A549 (cell line): Measurements from ENCODE around the gene CD22. TPM values are rescaled to one million over a fixed set of nuclear protein-coding genes. Genes with fewer than 3 reads are reported as not detected.
"Not testable (repeated sequence)": the region's sequence is repeated elsewhere in the genome, so short reads cannot be mapped to it uniquely, and the experiment has no call there.

Source experiments
- ATAC-seq, 2 experiments: fragments of 200-7000 bp in 1 of 2; fragments of >200 bp in 1 of 2; cut with Nextera tagmentation in 1 of 2; cut with Tn5 transposase in 1 of 2; 3 replicates each; pipeline versions ENCODE4 v1.8.0 to v1.9.1; 2018 to 2020; ENCODE audit warnings: mild to moderate bottlenecking in 1 of 2, moderate library complexity in 1 of 2
- CTCF ChIA-PET: fragments of 300-600 bp; sonication (Branson Sonifier 250); formaldehyde crosslinking; extraction: SDS; loops from one replicate; lab custom pipeline; 2021; ENCODE audit warnings: antibody characterized with exemption, inconsistent platforms; lab: Yijun Ruan, JAX
- POLR2A ChIA-PET: fragments of 350-600 bp; formaldehyde crosslinking; extraction: SDS; loops from one replicate; lab custom pipeline; 2021; ENCODE audit warnings: antibody characterized with exemption, inconsistent platforms; lab: Yijun Ruan, JAX
- DNase-seq, 2 experiments: peaks; one replicate each; pipeline versions ENCODE4 v3.0.0 to v3.0.0-alpha.2; 2011 to 2016; ENCODE audit warnings: low read depth in 1 of 2, low spot score in 1 of 2
- FAIRE-seq: peaks from 2 replicates; lab custom pipeline; 2011; peaks lifted over from hg19 to GRCh38; lab: Jason Lieb, UNC
- H3K27ac ChIP-seq, 2 experiments: fragments of >200 bp; sonication (Bioruptor Twin); formaldehyde crosslinking; 3 replicates each; pipeline ENCODE4 v1.5.1; 2016 to 2017
- H3K4me1 ChIP-seq: fragments of >200 bp; sonication (Bioruptor Twin); formaldehyde crosslinking; 3 replicates; pipeline ENCODE4 v1.6.1; 2016
- H3K4me2 ChIP-seq: fragments of >200 bp; sonication (Bioruptor Twin); formaldehyde crosslinking; 3 replicates; pipeline ENCODE4 v1.6.1; 2016
- H3K4me3 ChIP-seq: fragments of >200 bp; sonication (Bioruptor Twin); formaldehyde crosslinking; 3 replicates; pipeline ENCODE4 v1.5.1; 2016
- H3K9me3 ChIP-seq: fragments of >200 bp; sonication (Bioruptor Twin); formaldehyde crosslinking; 3 replicates; pipeline ENCODE4 v1.6.1; 2016
- ATOH8 ChIP-seq: fragments of 250-450 bp; sonication (Bioruptor Pico); IDR thresholded peaks from 2 replicates; pipeline ENCODE4 v1.5.0; 2020; ENCODE audit warnings: low read depth, mild to moderate bottlenecking, moderate library complexity
- CBX8 ChIP-seq: fragments of 200-600 bp; sonication (generic); IDR thresholded peaks from 2 replicates; pipeline ENCODE4 v1.6.1; 2016
- CHD2 ChIP-seq: fragments of 150-350 bp; IDR thresholded peaks from 2 replicates; pipeline ENCODE4 v1.6.1; 2014; ENCODE audit warnings: low read length; ENCODE audit not compliant: partially characterized antibody
- EHF ChIP-seq: fragments of 250-450 bp; sonication (Bioruptor Pico); IDR thresholded peaks from 2 replicates; pipeline ENCODE4 v1.5.0; 2020; ENCODE audit warnings: mild to moderate bottlenecking
- ELK1 ChIP-seq: fragments of 150-350 bp; IDR thresholded peaks from 2 replicates; pipeline ENCODE4 v1.6.1; 2014; ENCODE audit warnings: low read depth, mild to moderate bottlenecking, low read length
- FOSB ChIP-seq: fragments of 250-450 bp; sonication (Bioruptor Pico); IDR thresholded peaks from 2 replicates; pipeline ENCODE4 v1.5.0; 2020; ENCODE audit warnings: mild to moderate bottlenecking, moderate library complexity
- HDAC2 ChIP-seq: fragments of 200-600 bp; sonication (generic); IDR thresholded peaks from 2 replicates; pipeline ENCODE4 v1.6.1; 2016
- HES2 ChIP-seq: fragments of >200 bp; sonication (Bioruptor Twin); formaldehyde crosslinking; IDR thresholded peaks from 2 replicates; pipeline ENCODE4 v1.6.1; 2016
- JUN ChIP-seq, 2 experiments: fragments of >200 bp; sonication (Bioruptor Twin); formaldehyde crosslinking; IDR thresholded peaks; 2 replicates in 1 of 2; 3 replicates in 1 of 2; pipeline ENCODE4 v1.6.1; 2016 to 2017
- JUNB ChIP-seq: fragments of >200 bp; sonication (Bioruptor Twin); formaldehyde crosslinking; IDR thresholded peaks from 2 replicates; pipeline ENCODE4 v1.6.1; 2016
- MAFK ChIP-seq: fragments of 450-650 bp; IDR thresholded peaks from 2 replicates; pipeline ENCODE4 v1.6.1; 2014; ENCODE audit not compliant: partially characterized antibody
- MAX ChIP-seq: IDR thresholded peaks from 2 replicates; pipeline ENCODE4 v1.6.1; 2012
- NFE2L2 ChIP-seq: fragments of 150-350 bp; conservative IDR thresholded peaks from 2 replicates; pipeline ENCODE4 v1.6.1; 2014; ENCODE audit warnings: low read length
- NPAS2 ChIP-seq: fragments of 250-450 bp; sonication (Bioruptor Pico); IDR thresholded peaks from 2 replicates; pipeline ENCODE4 v1.8.0; 2022; ENCODE audit warnings: mild to moderate bottlenecking, moderate library complexity, borderline replicate concordance
- NR3C1 ChIP-seq: fragments of >200 bp; sonication (Bioruptor Twin); formaldehyde crosslinking; IDR thresholded peaks from 3 replicates; pipeline ENCODE4 v1.6.1; 2017
- RAD21 ChIP-seq, 2 experiments: fragments of >200 bp in 1 of 2; sonication (Bioruptor Twin) in 1 of 2; formaldehyde crosslinking in 1 of 2; IDR thresholded peaks in 1 of 2; conservative IDR thresholded peaks in 1 of 2; 2 replicates in 1 of 2; 3 replicates in 1 of 2; pipeline ENCODE4 v1.6.1; 2012 to 2018; ENCODE audit warnings: inconsistent platforms in 1 of 2
- RNF2 ChIP-seq: fragments of 200-600 bp; sonication (generic); IDR thresholded peaks from 2 replicates; pipeline ENCODE4 v1.6.1; 2016; ENCODE audit warnings: low read depth, mild to moderate bottlenecking, antibody characterized with exemption, moderate library complexity, borderline replicate concordance
- TFCP2L1 ChIP-seq: fragments of 250-450 bp; sonication (Bioruptor Pico); IDR thresholded peaks from 2 replicates; pipeline ENCODE4 v1.5.0; 2021; ENCODE audit warnings: mild to moderate bottlenecking
- TP53 ChIP-seq: fragments of 250-450 bp; sonication (Bioruptor Pico); IDR thresholded peaks from 2 replicates; pipeline ENCODE4 v1.5.0; 2021; ENCODE audit warnings: mild to moderate bottlenecking, moderate library complexity
- ZFP36 ChIP-seq: fragments of 450-650 bp; IDR thresholded peaks from 2 replicates; pipeline ENCODE4 v1.6.1; 2014; ENCODE audit warnings: borderline replicate concordance; ENCODE audit not compliant: partially characterized antibody
- ZSCAN20 ChIP-seq: fragments of 250-450 bp; sonication (Bioruptor Pico); IDR thresholded peaks from 2 replicates; pipeline ENCODE4 v1.8.0; 2022; ENCODE audit warnings: mild to moderate bottlenecking, moderate library complexity
- WGBS: methylation state at CpG from one replicate; pipeline ENCODE4 v1.1.6; 2017; ENCODE audit errors: missing lambda C conversion rate; 5-methylcytosine and 5-hydroxymethylcytosine counted together
- polyA plus RNA-seq, 4 experiments: library from polyadenylated mRNA; depleted of rRNA in 3 of 4; stranded (reverse); fragments of >200 nt; fragmentation: RNase III in 1 of 4; extraction: RNeasy Plus Mini Kit Qiagen cat#74134 plus additional on column Dnase treatment in 1 of 4; gene quantifications; 2 replicates in 3 of 4; 3 replicates in 1 of 4; pipeline ENCODE4 v1.2.3, GENCODE V29; 2011 to 2017

Gene CD22
- polyA plus RNA-seq, 2 of the 4 experiments (the other 2 are of a cell fraction), result 0.05 to 0.14 TPM

GRCh38 chr19:35368378-35368777, 39.4 kb downstream of the CD22 start (continued):
- no peak for TF ChIP-seq NPAS2 (CRISPR knock-in tag)
- no peak for TF ChIP-seq NR3C1
- peak; percentile 87 for TF ChIP-seq CBX8
- TF ChIP-seq EHF (CRISPR knock-in tag), result no peak
- TF ChIP-seq TFCP2L1, result no peak
- TF ChIP-seq, all 56 proteins: peak for 3

GRCh38 chr19:35369522-35369921, 40.5 kb downstream of the CD22 start:
- ChIA-PET POLR2A (no interaction called here), CTCF (no interaction called here)
- H3K27ac ChIP-seq, result no peak overlapping the region
- no peak overlapping the region for H3K4me2 ChIP-seq
- H3K4me1 ChIP-seq, result no peaks in the 10 kb centered on the region
- ATAC-seq (no peak), DNase-seq (no peak), FAIRE-seq (peak; percentile 99)
- H3K9me3 ChIP-seq, result 0 out of 3 replicates have a peak, but pooled peaks cover 3% of the 10 kb centered on the region
- H3K4me3 ChIP-seq, result no peak overlapping the region
- TF ChIP-seq RNF2, result no peak
- TF ChIP-seq, all 56 proteins: peak for 0

GRCh38 chr19:35370722-35371121, 41.7 kb downstream of the CD22 start, which contains the start of gene GPR42:
TSS of gene GPR42 (plus strand) at chr19:35371068. CDS start at chr19:35371360, 292 bp downstream.
- WGBS, result 38% methylated on average over 7 of the region's 8 CpGs
- Histone ChIP-seq H3K4me3 (no peak within 1 kb of the TSS), H3K27ac (no peak within 1 kb of the TSS), H3K9me3 (peaks cover 6% of the 10 kb centered on the region; the same call in 2 of the 3 replicates), H3K4me2 (no peak within 1 kb of the TSS), H3K4me1 (no peaks in the 10 kb centered on the region)
- TF ChIP-seq MAX (no peak), TP53 (CRISPR knock-in tag) (no peak), NR3C1 (no peak), HES2 (no peak), CHD2 (no peak), HDAC2 (no peak), ZFP36 (no peak), ZSCAN20 (CRISPR knock-in tag) (no peak)
- POLR2A ChIA-PET, result no interaction called here
- ATAC-seq (peak in 1 of 2 experiments; percentile 20; a peak in 1 of 6 replicates), DNase-seq (no peak), FAIRE-seq (no peak)
- CTCF ChIA-PET, result no interaction called here

GRCh38 chr19:35373492-35373891, 44.5 kb downstream of the CD22 start:
- ATAC-seq (no peak), DNase-seq (no peak), FAIRE-seq (no peak)
- Histone ChIP-seq H3K9me3 (peaks cover 13% of the 10 kb centered on the region; the same call in 2 of the 3 replicates), H3K27ac (no peak overlapping the region), H3K4me2 (no peak overlapping the region), H3K4me3 (no peak overlapping the region), H3K4me1 (no peaks in the 10 kb centered on the region)
- WGBS, result 38% methylated on average over 7 of the region's 7 CpGs
- ChIA-PET CTCF (interaction anchor here (1.1 to 1.5 kb wide), 2 partner anchors 122 to 137 kb away, joined by 3 to 4 read pairs; no protein-coding TSS in a partner anchor), POLR2A (no interaction called here)
- TF ChIP-seq ATOH8 (no peak), ELK1 (no peak), RAD21 (conservative IDR thresholded peaks at IDR 0.05 in 1 of 2, IDR thresholded peaks at IDR 0.05 in 1 of 2) (no peak), FOSB (no peak), JUNB (no peak), RNF2 (no peak), NFE2L2 (no peak), CBX8 (no peak), ZFP36 (no peak), MAFK (no peak), JUN (IDR thresholded peaks at IDR 0.05) (no peak)
- TF ChIP-seq, all 56 proteins: peak for 0

GRCh38 chr19:35374031-35374430, 45.0 kb downstream of the CD22 start:
- H3K4me2 ChIP-seq, ATAC-seq, H3K4me3 ChIP-seq, H3K27ac ChIP-seq, H3K4me1 ChIP-seq, DNase-seq, FAIRE-seq, POLR2A ChIA-PET: not testable (repeated sequence)
- peaks cover 17% of the 10 kb centered on the region; the same call in 2 of the 3 replicates for H3K9me3 ChIP-seq
- CTCF ChIA-PET, result interaction anchor here (1.3 to 1.5 kb wide), 2 partner anchors 21 to 121 kb away, joined by 4 to 12 read pairs; no protein-coding TSS in a partner anchor
